GM10266 (cell line): ENCODE measurements around the gene SKIL.

ENCODE experiments used
- DNase-seq: peaks from one replicate; pipeline ENCODE4 v3.0.0; 2012; ENCODE audit errors: extremely low spot score
- TF ChIP-seq, protein P1 (sequence below): IDR thresholded peaks from 2 replicates; pipeline ENCODE4 v1.5.1; 2012; ENCODE audit warnings: mild to moderate bottlenecking, low read depth; ENCODE audit not compliant: control insufficient read depth, insufficient read depth; ENCODE audit errors: missing control alignments

Gene SKIL

DNA sequence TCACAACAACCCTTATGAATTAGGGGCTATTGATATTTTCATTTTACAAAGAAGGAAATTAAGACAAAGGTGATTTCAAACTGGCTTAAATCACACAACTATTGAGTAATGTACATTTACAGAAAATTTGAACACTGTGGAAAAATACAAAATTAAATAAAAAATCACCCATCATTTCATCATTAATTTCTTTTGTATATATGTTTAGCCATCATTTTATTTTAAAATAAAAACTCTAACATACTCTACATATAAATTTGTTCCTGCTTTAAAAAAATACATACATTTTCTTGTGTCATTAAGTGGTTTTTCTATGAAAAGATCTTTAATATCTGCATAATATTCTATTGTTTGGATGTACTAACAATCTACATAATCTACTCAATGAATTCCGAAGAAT lies 81.3 kb downstream of the SKIL start:
- DNase-seq: no peak
- TF ChIP-seq, protein P1, sequence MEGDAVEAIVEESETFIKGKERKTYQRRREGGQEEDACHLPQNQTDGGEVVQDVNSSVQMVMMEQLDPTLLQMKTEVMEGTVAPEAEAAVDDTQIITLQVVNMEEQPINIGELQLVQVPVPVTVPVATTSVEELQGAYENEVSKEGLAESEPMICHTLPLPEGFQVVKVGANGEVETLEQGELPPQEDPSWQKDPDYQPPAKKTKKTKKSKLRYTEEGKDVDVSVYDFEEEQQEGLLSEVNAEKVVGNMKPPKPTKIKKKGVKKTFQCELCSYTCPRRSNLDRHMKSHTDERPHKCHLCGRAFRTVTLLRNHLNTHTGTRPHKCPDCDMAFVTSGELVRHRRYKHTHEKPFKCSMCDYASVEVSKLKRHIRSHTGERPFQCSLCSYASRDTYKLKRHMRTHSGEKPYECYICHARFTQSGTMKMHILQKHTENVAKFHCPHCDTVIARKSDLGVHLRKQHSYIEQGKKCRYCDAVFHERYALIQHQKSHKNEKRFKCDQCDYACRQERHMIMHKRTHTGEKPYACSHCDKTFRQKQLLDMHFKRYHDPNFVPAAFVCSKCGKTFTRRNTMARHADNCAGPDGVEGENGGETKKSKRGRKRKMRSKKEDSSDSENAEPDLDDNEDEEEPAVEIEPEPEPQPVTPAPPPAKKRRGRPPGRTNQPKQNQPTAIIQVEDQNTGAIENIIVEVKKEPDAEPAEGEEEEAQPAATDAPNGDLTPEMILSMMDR: no peak

DNA sequence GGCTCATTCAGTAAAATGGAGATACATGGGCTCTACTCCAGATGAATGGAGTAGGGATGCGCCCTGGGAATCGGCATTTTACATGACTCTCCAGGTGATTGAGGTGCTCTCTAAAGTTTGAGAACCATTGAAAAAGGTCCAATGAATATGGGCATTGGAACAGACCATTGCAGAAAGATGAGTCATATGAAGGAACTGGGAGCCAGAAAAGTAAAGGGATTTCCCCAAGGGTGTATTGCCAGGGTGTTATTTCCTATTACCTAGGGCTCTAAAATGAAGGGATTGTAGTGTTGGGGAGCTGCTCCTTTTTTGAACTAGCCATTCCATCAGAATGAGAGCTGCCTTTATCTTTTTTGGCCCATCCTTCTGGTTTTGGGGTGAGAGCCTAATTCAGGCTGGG lies 82.8 kb downstream of the SKIL start:
- TF ChIP-seq, protein P1: no peak
- no peak for DNase-seq

DNA sequence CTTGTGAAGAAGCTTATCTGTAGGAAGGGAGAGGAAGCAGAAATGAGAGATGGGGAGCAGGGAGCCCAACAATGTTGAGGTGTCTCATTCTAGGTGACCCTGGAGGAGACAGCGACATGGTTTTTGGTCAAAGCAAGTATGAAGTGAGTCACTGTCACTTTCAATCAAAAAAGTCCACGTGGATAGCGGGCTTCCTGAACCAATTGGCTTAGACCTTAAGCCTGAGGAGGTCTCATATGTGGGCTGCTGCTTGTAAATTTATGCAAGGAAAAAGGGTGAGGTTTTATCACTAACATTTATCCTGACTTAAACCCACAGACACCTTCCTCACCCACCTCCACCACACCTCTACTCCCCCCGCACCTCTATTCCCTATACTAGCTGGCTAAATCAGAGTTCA lies 83.9 kb downstream of the SKIL start:
- TF ChIP-seq, protein P1: no peak
- no peak for DNase-seq

DNA sequence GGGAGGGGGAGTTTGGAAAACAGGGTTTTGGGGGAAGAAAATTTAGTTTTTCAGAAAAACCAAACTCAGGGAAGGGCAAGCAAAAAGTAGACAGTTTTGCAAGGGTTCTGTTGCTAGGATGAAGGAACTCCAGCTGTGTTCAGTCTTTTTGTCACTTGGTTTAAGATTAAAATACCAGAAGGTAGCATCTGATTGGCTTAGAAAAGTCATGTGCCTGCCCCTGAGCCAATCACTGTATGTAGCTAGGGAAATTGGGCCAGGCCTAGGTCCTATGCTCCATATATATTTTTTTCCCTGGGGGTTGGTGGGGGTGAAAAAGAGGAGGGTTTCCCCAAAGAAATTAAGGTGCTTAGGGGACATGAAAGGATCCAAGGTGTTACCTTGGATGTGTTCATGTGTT lies 85.4 kb downstream of the SKIL start:
- DNase-seq: no peak
- TF ChIP-seq, protein P1: no peak

DNA sequence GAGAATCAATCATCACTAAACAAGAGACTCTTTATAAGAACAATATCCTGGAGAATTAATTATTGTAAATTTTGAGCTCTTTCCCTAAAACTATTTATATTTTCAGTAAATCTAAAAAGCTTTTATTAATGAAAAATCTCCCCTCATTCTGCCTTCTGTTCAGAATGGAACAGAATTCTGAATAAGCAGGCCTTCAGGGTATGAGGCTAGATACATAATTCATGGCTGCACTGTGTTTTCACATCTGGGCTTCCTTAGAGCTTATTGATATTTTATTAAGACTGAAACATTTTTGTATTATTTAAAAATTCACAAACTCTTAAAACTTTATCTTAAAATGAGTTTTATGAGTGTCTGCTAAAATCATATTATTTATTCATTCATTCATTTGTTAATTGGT lies 85.9 kb downstream of the SKIL start:
- TF ChIP-seq, protein P1: no peak
- DNase-seq: no peak
